Type B pancreatic cell (in vitro differentiated cells): ENCODE results near the gene CCNT2. TPM values are rescaled to one million over a fixed set of nuclear protein-coding genes. Genes with fewer than 3 reads are reported as not detected.
"Not testable (repeated sequence)": the region's sequence is repeated elsewhere in the genome, so short reads cannot be mapped to it uniquely, and the experiment has no call there.

Experiments used
- DNase-seq: peaks from one replicate; pipeline ENCODE4 v3.0.0; 2021; ENCODE audit warnings: mixed read lengths; ENCODE audit not compliant: unreplicated experiment; ENCODE audit errors: extremely low spot score
- H3K27ac Mint-ChIP-seq: 2 replicates; pipeline ENCODE4 v1.8.0; 2021; ENCODE audit warnings: mild to moderate bottlenecking, mixed read lengths
- H3K27me3 Mint-ChIP-seq: 2 replicates; pipeline ENCODE4 v1.8.0; 2021; ENCODE audit warnings: mixed read lengths
- H3K36me3 Mint-ChIP-seq: 2 replicates; pipeline ENCODE4 v1.8.0; 2021; ENCODE audit warnings: mixed read lengths
- H3K4me1 Mint-ChIP-seq: one replicate; pipeline ENCODE4 v1.8.0; 2021; ENCODE audit warnings: mixed read lengths; ENCODE audit not compliant: unreplicated experiment
- H3K4me3 Mint-ChIP-seq: 2 replicates; pipeline ENCODE4 v1.8.0; 2021; ENCODE audit warnings: mild to moderate bottlenecking, mixed read lengths
- H3K9me3 Mint-ChIP-seq: 2 replicates; pipeline ENCODE4 v1.8.0; 2021; ENCODE audit warnings: mixed read lengths
- CTCF ChIP-seq: fragments of 200-600 bp; sonication (generic); conservative IDR thresholded peaks from 2 replicates; pipeline ENCODE4 v1.5.0; 2021; ENCODE audit warnings: antibody characterized with exemption, mild to moderate bottlenecking
- total RNA-seq: library from RNA; stranded (reverse); gene quantifications from 2 replicates; pipeline ENCODE4 v1.2.1, GENCODE V29; 2021; ENCODE audit warnings: low replicate concordance

The CCNT2 gene
- total RNA-seq, 1 donor from 2014 or later: 55.1 TPM

- H3K36me3 Mint-ChIP-seq: peaks cover 27% of the 10 kb centered on the region
Measured at GRCh38 chr2:134957477-134957876, 38.9 kb downstream of the CCNT2 start.

GRCh38 chr2:134967166-134967565 is 48.5 kb downstream of the CCNT2 start:
- H3K9me3 Mint-ChIP-seq: peaks cover 11% of the 10 kb centered on the region
- H3K27me3 Mint-ChIP-seq, H3K27ac Mint-ChIP-seq, H3K4me3 Mint-ChIP-seq, H3K4me1 Mint-ChIP-seq, H3K36me3 Mint-ChIP-seq, DNase-seq: not testable (repeated sequence)

More at GRCh38 chr2:134957477-134957876, 38.9 kb downstream of the CCNT2 start:
- Mint-ChIP-seq H3K9me3 (no peaks in the 10 kb centered on the region), H3K27ac (no peak overlapping the region), H3K27me3 (no peaks in the 10 kb centered on the region), H3K4me3 (no peak overlapping the region), H3K4me1 (no peaks in the 10 kb centered on the region)
- no peak for TF ChIP-seq CTCF
- DNase-seq: no peak

- no peaks in the 10 kb centered on the region for H3K27me3 Mint-ChIP-seq
- no peaks in the 10 kb centered on the region for H3K36me3 Mint-ChIP-seq
- no peak overlapping the region for H3K4me3 Mint-ChIP-seq
- no peak for TF ChIP-seq CTCF
- no peaks in the 10 kb centered on the region for H3K4me1 Mint-ChIP-seq
- peaks cover 20% of the 10 kb centered on the region for H3K9me3 Mint-ChIP-seq
- H3K27ac Mint-ChIP-seq: no peak overlapping the region
- DNase-seq: no peak
Measured at GRCh38 chr2:134973241-134974138, 54.9 kb downstream of the CCNT2 start.

DNA sequence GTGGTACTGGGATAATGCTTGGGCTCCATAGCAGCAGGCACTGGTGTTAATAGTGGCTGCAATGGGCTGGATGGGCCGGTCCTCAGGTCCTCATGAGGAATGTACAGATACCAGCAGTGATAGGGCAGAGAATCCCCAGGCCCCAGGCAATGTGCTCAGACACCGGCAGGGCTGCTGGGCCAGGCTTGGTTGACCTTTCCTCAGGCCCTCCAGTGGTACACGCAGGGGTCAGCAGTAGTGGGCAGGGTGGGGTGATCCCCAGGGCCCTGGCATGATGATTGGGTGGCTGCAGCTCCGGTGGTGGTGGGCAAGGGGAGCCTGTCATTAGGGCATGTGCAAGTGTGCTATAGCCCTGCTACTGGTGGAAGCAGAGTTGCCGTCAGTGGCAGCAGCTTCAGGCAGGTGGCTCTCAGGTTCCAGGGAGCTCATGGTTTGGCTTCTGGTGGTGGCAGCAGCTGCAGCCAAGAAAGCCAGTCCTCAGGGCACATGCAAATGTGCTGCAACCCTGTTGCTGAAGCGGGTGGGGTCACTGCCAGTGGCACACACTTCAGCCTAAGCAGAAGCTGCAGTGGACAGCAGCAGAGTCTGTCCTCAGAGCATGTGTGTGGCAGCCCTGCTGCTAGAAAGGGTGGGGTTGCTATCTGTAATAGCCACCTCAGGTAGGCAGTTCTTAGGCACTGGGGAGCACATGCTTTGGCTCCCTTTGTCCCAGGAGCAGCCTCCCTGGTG is 56.8 kb downstream of the CCNT2 start:
- H3K27me3 Mint-ChIP-seq: no peaks in the 10 kb centered on the region
- H3K9me3 Mint-ChIP-seq: peaks cover 14% of the 10 kb centered on the region
- H3K4me1 Mint-ChIP-seq: no peaks in the 10 kb centered on the region
- H3K36me3 Mint-ChIP-seq: no peaks in the 10 kb centered on the region
- no peak overlapping the region for H3K4me3 Mint-ChIP-seq
- DNase-seq: no peak
- H3K27ac Mint-ChIP-seq: no peak overlapping the region
- TF ChIP-seq CTCF: no peak

DNA sequence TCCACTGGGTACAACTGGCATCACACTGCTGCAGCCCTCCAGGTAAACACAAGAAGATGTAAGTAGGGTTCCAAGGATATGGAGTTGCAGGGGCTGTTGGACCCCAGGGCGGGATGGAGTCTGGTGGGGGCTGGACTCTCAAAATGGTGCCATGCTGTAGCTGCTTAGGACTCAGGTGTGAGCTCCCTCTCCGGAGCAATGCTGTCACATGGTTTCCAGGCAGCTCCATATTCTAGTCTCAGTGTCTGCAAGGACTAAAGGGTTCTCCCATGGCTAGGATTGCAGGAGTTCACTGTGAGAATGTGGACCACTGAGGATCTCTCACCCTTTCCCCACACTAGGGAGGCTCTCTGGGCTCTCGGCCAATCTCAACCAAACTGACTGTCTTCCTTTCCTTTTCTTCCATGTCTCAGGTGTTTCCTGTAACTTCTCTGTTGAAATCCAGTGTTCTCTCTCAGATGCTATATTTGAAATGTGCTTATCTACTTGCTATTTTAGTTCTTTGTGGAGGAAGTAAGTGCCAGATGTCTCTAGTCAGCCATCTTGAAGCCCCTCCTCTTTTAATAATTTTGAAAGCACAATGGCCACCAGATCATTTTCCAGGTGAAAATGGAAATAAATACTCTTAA is 57.6 kb downstream of the CCNT2 start:
- Mint-ChIP-seq H3K27ac (no peak overlapping the region), H3K4me1 (no peaks in the 10 kb centered on the region), H3K36me3 (no peaks in the 10 kb centered on the region), H3K4me3 (no peak overlapping the region), H3K9me3 (peaks cover 9% of the 10 kb centered on the region), H3K27me3 (no peaks in the 10 kb centered on the region)
- no peak for DNase-seq
- no peak for TF ChIP-seq CTCF

GRCh38 chr2:134977104-134977503 is 58.5 kb downstream of the CCNT2 start:
- not testable (repeated sequence) for H3K4me1 Mint-ChIP-seq, H3K9me3 Mint-ChIP-seq, H3K4me3 Mint-ChIP-seq, H3K27me3 Mint-ChIP-seq, H3K36me3 Mint-ChIP-seq, DNase-seq, H3K27ac Mint-ChIP-seq
